ENCODE measurements around the gene TMEM221. TPM values are rescaled to one million over a fixed set of nuclear protein-coding genes. Genes with fewer than 3 reads are reported as not detected.

The TMEM221 gene
- total RNA-seq, 1 experiment from 2014 or later, result 0.39 TPM

DNA sequence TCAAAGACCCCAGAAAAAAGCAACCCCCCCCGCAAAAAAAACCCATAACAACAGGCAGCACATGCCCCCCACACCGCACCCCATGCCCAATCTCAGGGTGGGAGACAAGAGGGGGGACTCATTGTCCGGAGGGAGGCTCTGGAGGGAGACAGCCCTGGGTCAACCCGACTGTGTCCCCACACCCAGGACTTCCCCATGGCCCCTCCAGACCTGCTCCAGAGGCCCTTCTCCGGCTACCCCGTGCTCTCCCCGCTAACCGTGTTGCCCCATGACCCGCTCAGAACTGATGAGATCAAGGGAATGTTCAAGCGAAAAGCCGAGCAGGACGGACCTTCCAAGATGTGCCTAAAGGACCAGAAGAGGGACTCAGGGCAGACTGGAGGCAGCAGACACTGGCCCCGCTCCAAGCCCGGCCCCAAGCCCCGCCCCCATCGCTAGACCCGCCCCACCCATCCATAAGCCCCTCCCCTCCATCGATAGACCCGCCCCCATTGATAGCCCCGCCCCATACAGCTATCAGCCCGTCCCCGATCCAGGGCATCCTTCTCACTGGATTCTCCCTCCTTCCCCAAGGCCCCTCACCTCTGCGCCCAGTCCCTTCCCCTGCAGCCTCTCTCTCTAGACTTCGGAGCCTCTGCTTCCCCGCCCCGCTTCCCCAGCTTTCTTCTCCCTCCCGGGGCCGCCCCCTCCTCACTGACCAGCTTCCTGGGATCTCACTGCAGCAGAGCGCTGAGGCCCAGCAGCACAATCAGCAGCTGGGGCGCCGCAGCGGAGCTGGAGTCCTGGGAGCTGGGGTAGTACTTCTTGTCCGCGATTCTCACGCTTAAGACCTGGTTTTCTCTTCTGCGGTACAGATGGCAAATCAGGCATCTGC lies 45.2 kb downstream of the TMEM221 start:
- ChIA-PET POLR2A (no interaction called here), CTCF (interaction anchor here (0.6 kb wide), 2 partner anchors 64 to 93 kb away, joined by 3 to 4 read pairs; no protein-coding TSS in a partner anchor)
- in situ Hi-C loops (cut with HindIII; ENCODE audit: low pct_unique_long_range_greater_than_20kb, low sequenced_read_pairs), result no loop called here
- BruUV-seq (replicated peaks), result no TSS peak
- intact Hi-C loops (cut with micrococcal nuclease; ENCODE audit: unreplicated experiment), result no loop called here
- Histone ChIP-seq H3K27me3 (ENCODE audit: control insufficient read depth, insufficient read depth, low read length) (no peaks in the 10 kb centered on the region), H3K36me3 (ENCODE audit: control insufficient read depth, insufficient read depth, low read length) (no peaks in the 10 kb centered on the region), H3K9me3 (ENCODE audit: control insufficient read depth, insufficient read depth, low read depth, low read length) (no peaks in the 10 kb centered on the region), H3K27ac (ENCODE audit: low read length) (no peak overlapping the region), H3K4me3 (ENCODE audit: low read depth in 2 of 2, low read length in 2 of 2) (no peak overlapping the region), H3K4me1 (ENCODE audit: control insufficient read depth, insufficient read depth, low read length) (peaks cover 12% of the 10 kb centered on the region; the same call in 1 of the 2 replicates)
- ATAC-seq (no peak), DNase-seq (ENCODE audit: low read depth, low spot score) (no peak)
- TF ChIP-seq SIN3A (IDR thresholded peaks at IDR 0.05; ENCODE audit: borderline replicate concordance, insufficient read depth, low read depth, low read length), result no peak
- no peak for TF ChIP-seq REST (IDR thresholded peaks at IDR 0.05; ENCODE audit: insufficient read depth in 1 of 2, low read depth in 2 of 2, low read length in 1 of 2)
- no peak for TF ChIP-seq POLR2AphosphoS5 (IDR thresholded peaks at IDR 0.05; ENCODE audit: low read depth, low read length)
- TF ChIP-seq, protein P1, sequence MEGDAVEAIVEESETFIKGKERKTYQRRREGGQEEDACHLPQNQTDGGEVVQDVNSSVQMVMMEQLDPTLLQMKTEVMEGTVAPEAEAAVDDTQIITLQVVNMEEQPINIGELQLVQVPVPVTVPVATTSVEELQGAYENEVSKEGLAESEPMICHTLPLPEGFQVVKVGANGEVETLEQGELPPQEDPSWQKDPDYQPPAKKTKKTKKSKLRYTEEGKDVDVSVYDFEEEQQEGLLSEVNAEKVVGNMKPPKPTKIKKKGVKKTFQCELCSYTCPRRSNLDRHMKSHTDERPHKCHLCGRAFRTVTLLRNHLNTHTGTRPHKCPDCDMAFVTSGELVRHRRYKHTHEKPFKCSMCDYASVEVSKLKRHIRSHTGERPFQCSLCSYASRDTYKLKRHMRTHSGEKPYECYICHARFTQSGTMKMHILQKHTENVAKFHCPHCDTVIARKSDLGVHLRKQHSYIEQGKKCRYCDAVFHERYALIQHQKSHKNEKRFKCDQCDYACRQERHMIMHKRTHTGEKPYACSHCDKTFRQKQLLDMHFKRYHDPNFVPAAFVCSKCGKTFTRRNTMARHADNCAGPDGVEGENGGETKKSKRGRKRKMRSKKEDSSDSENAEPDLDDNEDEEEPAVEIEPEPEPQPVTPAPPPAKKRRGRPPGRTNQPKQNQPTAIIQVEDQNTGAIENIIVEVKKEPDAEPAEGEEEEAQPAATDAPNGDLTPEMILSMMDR (IDR thresholded peaks at IDR 0.05), result no peak

- ATAC-seq (no peak), DNase-seq (ENCODE audit: low read depth, low spot score) (no peak)
- peaks cover 10% of the 10 kb centered on the region; the same call in 1 of the 2 replicates for H3K4me1 ChIP-seq (ENCODE audit: control insufficient read depth, insufficient read depth, low read length)
- BruUV-seq (replicated peaks), result no TSS peak
- no peaks in the 10 kb centered on the region for H3K9me3 ChIP-seq (ENCODE audit: control insufficient read depth, insufficient read depth, low read depth, low read length)
- intact Hi-C loops (cut with micrococcal nuclease; ENCODE audit: unreplicated experiment) (no loop called here), in situ Hi-C loops (cut with HindIII; ENCODE audit: low pct_unique_long_range_greater_than_20kb, low sequenced_read_pairs) (no loop called here)
- H3K27me3 ChIP-seq (ENCODE audit: control insufficient read depth, insufficient read depth, low read length), result no peaks in the 10 kb centered on the region
- no peaks in the 10 kb centered on the region for H3K36me3 ChIP-seq (ENCODE audit: control insufficient read depth, insufficient read depth, low read length)
- CTCF ChIA-PET, result no interaction called here
- no peak overlapping the region for H3K27ac ChIP-seq (ENCODE audit: low read length)
- TF ChIP-seq, protein P1 (IDR thresholded peaks at IDR 0.05), result no peak
- no peak for TF ChIP-seq POLR2AphosphoS5 (IDR thresholded peaks at IDR 0.05; ENCODE audit: low read depth, low read length)
- no peak for TF ChIP-seq REST (IDR thresholded peaks at IDR 0.05; ENCODE audit: insufficient read depth in 1 of 2, low read depth in 2 of 2, low read length in 1 of 2)
- TF ChIP-seq SIN3A (IDR thresholded peaks at IDR 0.05; ENCODE audit: borderline replicate concordance, insufficient read depth, low read depth, low read length), result no peak
- TF ChIP-seq TCF7L2 (IDR thresholded peaks at IDR 0.05; ENCODE audit: low read depth, low read length), result no peak
- POLR2A ChIA-PET, result no interaction called here
- H3K4me3 ChIP-seq (ENCODE audit: low read depth in 2 of 2, low read length in 2 of 2), result no peak overlapping the region
These were observed 46.8 kb downstream of the TMEM221 start for GRCh38 chr19:17401628-17402027.
